A549 treated with DMSO at 1 μM for 4 hours (cell line): ENCODE measurements around the gene OR1C1. TPM values are rescaled to one million over a fixed set of nuclear protein-coding genes. Genes with fewer than 3 reads are reported as not detected.

Experiments
- total RNA-seq: library from RNA; stranded (reverse); fragments of 200-300 nt; extraction: Qiagen RNA extraction; gene quantifications from 5 replicates; pipeline ENCODE4 v1.2.3, GENCODE V29; 2022; ENCODE audit warnings: low read depth

OR1C1 gene, protein sequence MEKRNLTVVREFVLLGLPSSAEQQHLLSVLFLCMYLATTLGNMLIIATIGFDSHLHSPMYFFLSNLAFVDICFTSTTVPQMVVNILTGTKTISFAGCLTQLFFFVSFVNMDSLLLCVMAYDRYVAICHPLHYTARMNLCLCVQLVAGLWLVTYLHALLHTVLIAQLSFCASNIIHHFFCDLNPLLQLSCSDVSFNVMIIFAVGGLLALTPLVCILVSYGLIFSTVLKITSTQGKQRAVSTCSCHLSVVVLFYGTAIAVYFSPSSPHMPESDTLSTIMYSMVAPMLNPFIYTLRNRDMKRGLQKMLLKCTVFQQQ
- total RNA-seq, result not detected in 5 replicates

DNA sequence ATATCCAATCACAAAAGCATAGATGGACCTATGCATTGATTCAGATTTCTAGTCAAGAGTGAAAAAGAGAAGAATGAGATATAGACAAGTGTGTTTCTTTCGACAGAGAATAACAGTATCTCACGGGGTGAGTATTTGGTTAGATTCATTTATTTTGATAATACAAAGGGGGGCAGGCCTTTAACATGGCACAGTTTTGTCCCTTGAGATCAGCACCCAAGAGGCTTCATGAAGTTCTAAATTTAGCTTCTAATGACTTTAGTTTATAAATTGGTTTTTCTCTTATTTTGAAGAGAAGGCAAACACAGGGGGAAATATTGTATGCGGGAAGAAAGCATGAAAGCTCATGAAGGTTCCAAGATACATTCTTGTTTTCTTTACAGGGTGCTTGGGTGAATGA lies at the start of gene OR1C1:
OR1C1 (minus strand) TSS at position 101 of the 400 bp plus-strand sequence. CDS start 2,150 bp downstream, outside the sequence.

GRCh38 chr1:247748041-247748440 lies 12.3 kb downstream of the OR1C1 start, which contains the start of gene OR14A2:
Gene OR14A2 (minus strand): TSS chr1:247748141.

DNA sequence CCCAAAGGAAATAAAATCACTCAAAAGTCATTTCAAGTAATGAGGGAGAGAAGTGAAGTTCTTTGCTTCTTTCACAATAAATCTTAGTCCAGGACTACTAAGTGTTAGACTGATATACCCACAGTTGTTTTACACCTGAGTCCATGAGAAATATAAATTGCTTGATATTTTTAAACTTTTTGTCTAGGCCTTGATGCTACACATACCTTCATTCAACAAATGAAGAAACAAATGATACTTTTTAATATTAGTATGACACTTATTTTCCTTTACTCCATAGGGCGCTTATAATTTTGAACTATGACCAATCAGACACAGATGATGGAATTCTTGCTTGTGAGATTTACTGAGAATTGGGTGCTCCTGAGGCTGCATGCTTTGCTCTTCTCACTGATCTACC lies 22.0 kb downstream of the OR1C1 start, which contains the start of gene OR14K1:
OR14K1 (plus strand) TSS at position 301 of the 400 bp plus-strand sequence; CDS start at position 301, 0 bp downstream.

DNA sequence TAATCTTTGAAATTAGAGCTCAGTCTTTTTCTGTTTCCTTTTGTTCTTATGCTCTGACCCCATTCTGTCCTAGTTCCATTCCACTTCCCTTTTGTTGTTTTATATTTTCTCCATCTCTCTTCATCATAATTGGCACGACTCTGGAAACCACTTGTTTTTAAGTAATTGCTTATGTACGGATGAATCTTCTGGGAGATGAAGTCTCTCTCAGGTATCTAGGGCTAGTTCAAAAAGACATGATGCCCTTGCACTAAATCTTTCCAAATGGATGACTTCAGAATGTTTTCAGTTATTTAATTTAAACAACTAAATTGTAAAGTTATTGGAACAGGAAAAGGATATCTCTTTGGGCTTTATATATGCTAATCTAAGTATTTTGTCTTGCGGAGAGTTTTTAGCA lies 43.8 kb downstream of the OR1C1 start, which contains the start of gene OR6F1:
OR6F1 (minus strand) TSS at position 101 of the 400 bp plus-strand sequence. CDS start 3,891 bp downstream, outside the sequence.

Other genes with a start within 250 kb of the OR1C1 start
- gene OR2C3, start 224.1 kb downstream of the OR1C1 start, total RNA-seq, result not detected in 5 replicates
- gene GCSAML, start 211.4 kb downstream of the OR1C1 start, total RNA-seq, result not detected in 5 replicates
- not detected in 5 replicates for gene OR2G2, start 172.2 kb downstream of the OR1C1 start, total RNA-seq
- gene OR2G3, start 155.0 kb downstream of the OR1C1 start, total RNA-seq, result not detected in 5 replicates
- not detected in 5 replicates for gene OR13G1, start 80.8 kb downstream of the OR1C1 start, total RNA-seq
- not detected in 5 replicates for gene OR6F1, start 43.9 kb downstream of the OR1C1 start, total RNA-seq
- not detected in 5 replicates for gene OR14K1, start 21.9 kb downstream of the OR1C1 start, total RNA-seq
- gene OR14A2, start 12.4 kb downstream of the OR1C1 start, total RNA-seq, result not detected in 5 replicates
- gene OR14A16, start 63.6 kb upstream of the OR1C1 start, total RNA-seq, result not detected in 5 replicates
- gene OR11L1, start 81.3 kb upstream of the OR1C1 start, total RNA-seq, result not detected in 5 replicates
- gene TRIM58, start 96.6 kb upstream of the OR1C1 start, total RNA-seq, result not detected in 5 replicates
- gene OR2W3, start 135.0 kb upstream of the OR1C1 start, total RNA-seq, result not detected in 5 replicates
- gene OR2T8, start 159.7 kb upstream of the OR1C1 start, total RNA-seq, result not detected in 5 replicates
- gene OR2AJ1, start 164.3 kb upstream of the OR1C1 start, total RNA-seq, result not detected in 5 replicates
- not detected in 5 replicates for gene OR2L8, start 188.3 kb upstream of the OR1C1 start, total RNA-seq
- gene OR2AK2, start 204.7 kb upstream of the OR1C1 start, total RNA-seq, result not detected in 5 replicates